Parathyroid adenoma (tissue), 2 donors: ENCODE data around the gene IGF1R.

Experiments used
- H2AFZ ChIP-seq: fragments of 300-600 bp; sonication (generic); one replicate; pipeline ENCODE4 v1.7.0; 2017; ENCODE audit warnings: antibody characterized with exemption, mild to moderate bottlenecking
- H3K27ac ChIP-seq: fragments of 300-600 bp; sonication (generic); one replicate; pipeline ENCODE4 v1.7.0; 2017
- H3K27me3 ChIP-seq: fragments of 300-600 bp; sonication (generic); one replicate; pipeline ENCODE4 v1.7.0; 2017; ENCODE audit warnings: low read length; ENCODE audit not compliant: control insufficient read depth, insufficient read depth
- H3K36me3 ChIP-seq: fragments of 300-600 bp; sonication (generic); one replicate; pipeline ENCODE4 v1.7.0; 2017; ENCODE audit warnings: low read length; ENCODE audit not compliant: control insufficient read depth, insufficient read depth
- H3K4me1 ChIP-seq: fragments of 300-600 bp; sonication (generic); one replicate; pipeline ENCODE4 v1.7.0; 2017; ENCODE audit warnings: control low read depth
- H3K4me2 ChIP-seq: fragments of 300-600 bp; sonication (generic); one replicate; pipeline ENCODE4 v1.7.0; 2017; ENCODE audit warnings: low read length
- H3K4me3 ChIP-seq: fragments of 300-600 bp; sonication (generic); one replicate; pipeline ENCODE4 v1.7.0; 2017; ENCODE audit warnings: low read depth, low read length
- H3K79me2 ChIP-seq: fragments of 300-600 bp; sonication (generic); one replicate; pipeline ENCODE4 v1.7.0; 2017; ENCODE audit warnings: control low read depth
- H3K9ac ChIP-seq: fragments of 300-600 bp; sonication (generic); one replicate; pipeline ENCODE4 v1.7.0; 2017; ENCODE audit warnings: mild to moderate bottlenecking
- H3K9me3 ChIP-seq: fragments of 300-600 bp; sonication (generic); one replicate; pipeline ENCODE4 v1.7.0; 2017; ENCODE audit warnings: low read length; ENCODE audit not compliant: control insufficient read depth
- CTCF ChIP-seq: fragments of 300-600 bp; sonication (generic); IDR thresholded peaks from one replicate; pipeline ENCODE4 v1.7.0; 2017; ENCODE audit warnings: antibody characterized with exemption, mild to moderate bottlenecking
- donor health status: primary hyperparathyroidism.

Gene IGF1R

GRCh38 chr15:98986281-98986680 lies 337.9 kb downstream of the IGF1R start:
- no peak overlapping the region for H2AFZ ChIP-seq
- no peak for TF ChIP-seq CTCF

GRCh38 chr15:98994892-98995291 lies 346.6 kb downstream of the IGF1R start:
- H3K9me3 ChIP-seq = no peaks in the 10 kb centered on the region
- no peak for TF ChIP-seq CTCF

More at GRCh38 chr15:98986281-98986680, 337.9 kb downstream of the IGF1R start:
- no peak overlapping the region for H3K4me3 ChIP-seq
- H3K4me1 ChIP-seq = no peaks in the 10 kb centered on the region
- no peaks in the 10 kb centered on the region for H3K36me3 ChIP-seq
- no peaks in the 10 kb centered on the region for H3K79me2 ChIP-seq
- H3K9ac ChIP-seq = no peak overlapping the region
- H3K9me3 ChIP-seq = no peaks in the 10 kb centered on the region
- H3K4me2 ChIP-seq = no peak overlapping the region
- H3K27ac ChIP-seq = no peak overlapping the region
- no peaks in the 10 kb centered on the region for H3K27me3 ChIP-seq

GRCh38 chr15:98996169-98996568 lies 347.8 kb downstream of the IGF1R start:
- H3K4me1 ChIP-seq = no peaks in the 10 kb centered on the region
- no peak overlapping the region for H3K27ac ChIP-seq
- no peak overlapping the region for H3K4me2 ChIP-seq
- H3K36me3 ChIP-seq = no peaks in the 10 kb centered on the region
- no peak overlapping the region for H3K9ac ChIP-seq
- H3K9me3 ChIP-seq = no peaks in the 10 kb centered on the region
- H3K79me2 ChIP-seq = no peaks in the 10 kb centered on the region
- H3K4me3 ChIP-seq = no peak overlapping the region
- TF ChIP-seq CTCF = no peak
- no peak overlapping the region for H2AFZ ChIP-seq
- H3K27me3 ChIP-seq = no peaks in the 10 kb centered on the region

More at GRCh38 chr15:98994892-98995291, 346.6 kb downstream of the IGF1R start:
- Histone ChIP-seq H3K9ac (no peak overlapping the region), H3K36me3 (no peaks in the 10 kb centered on the region), H3K4me2 (no peak overlapping the region), H3K27ac (no peak overlapping the region), H2AFZ (no peak overlapping the region), H3K79me2 (no peaks in the 10 kb centered on the region), H3K4me3 (no peak overlapping the region), H3K27me3 (no peaks in the 10 kb centered on the region), H3K4me1 (no peaks in the 10 kb centered on the region)

- Histone ChIP-seq H3K27me3 (no peaks in the 10 kb centered on the region), H3K36me3 (no peaks in the 10 kb centered on the region), H3K4me3 (no peak overlapping the region), H3K9ac (no peak overlapping the region), H3K79me2 (no peaks in the 10 kb centered on the region), H2AFZ (no peak overlapping the region), H3K4me1 (no peaks in the 10 kb centered on the region), H3K9me3 (no peaks in the 10 kb centered on the region), H3K4me2 (no peak overlapping the region), H3K27ac (no peak overlapping the region)
- no peak for TF ChIP-seq CTCF
Measured at GRCh38 chr15:98996624-98997023, 348.3 kb downstream of the IGF1R start.

- Histone ChIP-seq H3K9me3 (no peaks in the 10 kb centered on the region), H3K9ac (no peak overlapping the region), H3K27ac (no peak overlapping the region), H3K27me3 (no peaks in the 10 kb centered on the region), H2AFZ (no peak overlapping the region), H3K4me2 (no peak overlapping the region), H3K4me3 (no peak overlapping the region), H3K4me1 (no peaks in the 10 kb centered on the region), H3K79me2 (no peaks in the 10 kb centered on the region), H3K36me3 (no peaks in the 10 kb centered on the region)
- no peak for TF ChIP-seq CTCF
Measured at GRCh38 chr15:98997312-98997711, 349.0 kb downstream of the IGF1R start.
